HL-60 (cell line): ENCODE measurements around the gene CPA2.
"Not testable (repeated sequence)": the region's sequence is repeated elsewhere in the genome, so short reads cannot be mapped to it uniquely, and the experiment has no call there.

Source experiments
- DNase-seq, 2 experiments: peaks; one replicate each; pipeline ENCODE4 v3.0.0-alpha.2; 2010 to 2020; ENCODE audit warnings: low read depth in 1 of 2, low spot score in 1 of 2
- H3K27ac ChIP-seq: fragments of 250-450 bp; sonication (Bioruptor Pico); replicated peaks from 2 replicates; pipeline ENCODE4 v1.5.1; 2020; ENCODE audit warnings: mild to moderate bottlenecking, moderate library complexity
- H3K27me3 ChIP-seq: fragments of 250-450 bp; sonication (Bioruptor Pico); 2 replicates; pipeline ENCODE4 v1.5.1; 2021; ENCODE audit warnings: mild to moderate bottlenecking, moderate library complexity; ENCODE audit not compliant: insufficient read depth, poor library complexity, severe bottlenecking
- H3K4me3 ChIP-seq: replicated peaks from 2 replicates; pipeline ENCODE4 v1.5.1; 2011; ENCODE audit warnings: mild to moderate bottlenecking, control low read depth, low read length; ENCODE audit not compliant: insufficient read depth
- GABPA ChIP-seq: IDR thresholded peaks from 2 replicates; pipeline ENCODE4 v1.6.1; 2012; ENCODE audit warnings: low read depth
- POLR2AphosphoS5 ChIP-seq: IDR thresholded peaks from 2 replicates; pipeline ENCODE4 v1.6.1; 2012; ENCODE audit warnings: low read depth
- REST ChIP-seq: IDR thresholded peaks from 2 replicates; pipeline ENCODE4 v1.6.1; 2012; ENCODE audit warnings: low read depth; ENCODE audit not compliant: insufficient replicate concordance
- SPI1 ChIP-seq: IDR thresholded peaks from 2 replicates; pipeline ENCODE4 v1.6.1; 2012; ENCODE audit warnings: low read depth, mild to moderate bottlenecking, borderline replicate concordance
- TF ChIP-seq, protein P1 (sequence below): IDR thresholded peaks from one replicate; pipeline ENCODE4 v1.5.1; 2011; ENCODE audit warnings: low read length, control low read depth, inconsistent platforms; ENCODE audit not compliant: insufficient read depth

Gene CPA2

DNA sequence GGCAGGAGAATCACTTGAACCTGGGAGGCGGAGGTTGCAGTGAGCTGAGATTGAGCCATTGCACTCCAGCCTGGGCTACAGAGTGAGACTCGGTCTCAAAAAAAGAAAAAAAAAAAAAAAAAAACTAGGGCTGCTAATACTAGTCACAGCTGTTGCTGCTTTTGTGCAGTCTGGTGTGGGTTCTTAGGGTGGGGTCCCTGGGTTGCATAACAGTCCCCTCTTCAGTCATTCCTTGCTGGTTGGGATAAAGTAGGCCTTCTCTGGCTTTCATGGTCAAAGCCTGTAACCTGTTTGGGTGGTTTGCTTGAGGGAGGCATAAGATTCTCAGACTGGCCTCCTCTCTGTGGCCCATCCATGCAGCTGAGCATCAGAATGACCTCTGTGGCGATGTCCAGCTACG is 44.9 kb upstream of the CPA2 start:
- DNase-seq = no peak
- no peaks in the 10 kb centered on the region for H3K27me3 ChIP-seq
- TF ChIP-seq, protein P1, sequence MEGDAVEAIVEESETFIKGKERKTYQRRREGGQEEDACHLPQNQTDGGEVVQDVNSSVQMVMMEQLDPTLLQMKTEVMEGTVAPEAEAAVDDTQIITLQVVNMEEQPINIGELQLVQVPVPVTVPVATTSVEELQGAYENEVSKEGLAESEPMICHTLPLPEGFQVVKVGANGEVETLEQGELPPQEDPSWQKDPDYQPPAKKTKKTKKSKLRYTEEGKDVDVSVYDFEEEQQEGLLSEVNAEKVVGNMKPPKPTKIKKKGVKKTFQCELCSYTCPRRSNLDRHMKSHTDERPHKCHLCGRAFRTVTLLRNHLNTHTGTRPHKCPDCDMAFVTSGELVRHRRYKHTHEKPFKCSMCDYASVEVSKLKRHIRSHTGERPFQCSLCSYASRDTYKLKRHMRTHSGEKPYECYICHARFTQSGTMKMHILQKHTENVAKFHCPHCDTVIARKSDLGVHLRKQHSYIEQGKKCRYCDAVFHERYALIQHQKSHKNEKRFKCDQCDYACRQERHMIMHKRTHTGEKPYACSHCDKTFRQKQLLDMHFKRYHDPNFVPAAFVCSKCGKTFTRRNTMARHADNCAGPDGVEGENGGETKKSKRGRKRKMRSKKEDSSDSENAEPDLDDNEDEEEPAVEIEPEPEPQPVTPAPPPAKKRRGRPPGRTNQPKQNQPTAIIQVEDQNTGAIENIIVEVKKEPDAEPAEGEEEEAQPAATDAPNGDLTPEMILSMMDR = no peak
- TF ChIP-seq GABPA (no peak), SPI1 (no peak), POLR2AphosphoS5 (no peak), REST (no peak)
- no peak overlapping the region for H3K27ac ChIP-seq
- H3K4me3 ChIP-seq = no peak overlapping the region

DNA sequence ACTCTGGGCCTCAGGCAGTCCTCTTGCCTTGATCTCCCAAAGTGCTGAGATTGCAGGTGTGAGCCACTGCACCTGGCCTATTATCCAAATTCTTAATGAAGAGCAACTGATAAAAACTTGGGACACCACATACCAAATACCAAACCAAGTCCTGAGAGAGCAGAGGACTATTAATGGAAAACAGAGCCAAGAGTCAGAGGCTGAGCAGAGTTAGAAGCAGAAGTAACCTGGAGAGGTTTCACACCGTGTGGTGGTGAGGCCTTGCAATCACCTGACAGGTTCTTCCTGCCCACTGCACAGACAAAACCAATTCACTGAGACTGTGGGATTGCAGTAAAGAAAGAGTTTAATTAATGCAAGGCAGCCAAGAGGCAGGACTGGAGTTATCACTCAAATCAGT is 43.0 kb upstream of the CPA2 start:
- Histone ChIP-seq H3K27ac (no peak overlapping the region), H3K27me3 (no peaks in the 10 kb centered on the region), H3K4me3 (no peak overlapping the region)
- TF ChIP-seq, protein P1 = no peak
- TF ChIP-seq REST (no peak), SPI1 (no peak), GABPA (no peak), POLR2AphosphoS5 (no peak)
- no peak for DNase-seq

GRCh38 chr7:130224210-130224609 is 42.5 kb upstream of the CPA2 start:
- no peak for DNase-seq
- Histone ChIP-seq H3K4me3 (no peak overlapping the region), H3K27me3 (no peaks in the 10 kb centered on the region), H3K27ac (no peak overlapping the region)
- no peak for TF ChIP-seq POLR2AphosphoS5
- TF ChIP-seq GABPA = no peak
- TF ChIP-seq REST = no peak
- TF ChIP-seq, protein P1 = no peak
- no peak for TF ChIP-seq SPI1

- H3K27ac ChIP-seq, DNase-seq, H3K4me3 ChIP-seq, H3K27me3 ChIP-seq: not testable (repeated sequence)
Observed at GRCh38 chr7:130224923-130225322, 41.7 kb upstream of the CPA2 start.
